ENCODE results near the gene SRPRA.
A peak's percentile ranks its signal among the peaks of the same experiment; 100 is the strongest.
"Not testable (repeated sequence)": the region's sequence is repeated elsewhere in the genome, so short reads cannot be mapped to it uniquely, and the experiment has no call there.

Gene SRPRA

GRCh38 chr11:126284829-126285228, 16.1 kb upstream of the SRPRA start:
- peak; percentile 65 to 71 (median 66) for DNase-seq (ENCODE audit: low read depth in 3 of 3, low spot score in 1 of 3)

- peak in 2 of 3 donors; percentile 21 to 35 for DNase-seq (ENCODE audit: low read depth in 3 of 3, low spot score in 1 of 3)
These were observed 14.3 kb upstream of the SRPRA start, which contains the start of gene TIRAP for GRCh38 chr11:126282736-126283591. Gene TIRAP, plus strand, starts transcription at chr11:126283093. Its CDS starts 7,802 bp downstream, at chr11:126290895.

- DNase-seq (ENCODE audit: low read depth in 3 of 3, low spot score in 1 of 3): no peak
These were observed 13.7 kb upstream of the SRPRA start for GRCh38 chr11:126282361-126282735.

- DNase-seq (ENCODE audit: low read depth in 3 of 3, low spot score in 1 of 3): no peak
These were observed 13.0 kb upstream of the SRPRA start for GRCh38 chr11:126281666-126282175.

GRCh38 chr11:126281245-126281644, 12.6 kb upstream of the SRPRA start:
- DNase-seq (ENCODE audit: low read depth in 3 of 3, low spot score in 1 of 3): no peak

GRCh38 chr11:126280595-126280994, 11.9 kb upstream of the SRPRA start:
- DNase-seq (ENCODE audit: low read depth in 3 of 3, low spot score in 1 of 3): no peak

- DNase-seq (ENCODE audit: low read depth in 3 of 3, low spot score in 1 of 3): no peak
These were observed 10.5 kb upstream of the SRPRA start for GRCh38 chr11:126279191-126279590.

- no peak for DNase-seq (ENCODE audit: low read depth in 3 of 3, low spot score in 1 of 3)
These were observed 9.1 kb upstream of the SRPRA start for GRCh38 chr11:126277780-126278179.

- no peak for DNase-seq (ENCODE audit: low read depth in 3 of 3, low spot score in 1 of 3)
These were observed 8.6 kb upstream of the SRPRA start for GRCh38 chr11:126277322-126277721.

- DNase-seq (ENCODE audit: low read depth in 3 of 3, low spot score in 1 of 3): no peak
These were observed 361 bp downstream of the SRPRA start for GRCh38 chr11:126268361-126268707.

GRCh38 chr11:126267650-126268049, 1.0 kb downstream of the SRPRA start:
- no peak for DNase-seq (ENCODE audit: low read depth in 3 of 3, low spot score in 1 of 3)

GRCh38 chr11:126265811-126266210, 2.9 kb downstream of the SRPRA start:
- no peak for DNase-seq (ENCODE audit: low read depth in 3 of 3, low spot score in 1 of 3)

GRCh38 chr11:126263489-126263888, 5.2 kb downstream of the SRPRA start:
- DNase-seq (ENCODE audit: low read depth in 3 of 3, low spot score in 1 of 3): no peak

GRCh38 chr11:126262216-126262615, 6.5 kb downstream of the SRPRA start:
- DNase-seq (ENCODE audit: low read depth in 3 of 3, low spot score in 1 of 3): no peak

GRCh38 chr11:126257764-126258163, 10.9 kb downstream of the SRPRA start:
- no peak for DNase-seq (ENCODE audit: low read depth in 3 of 3, low spot score in 1 of 3)

- no peak for DNase-seq (ENCODE audit: low read depth in 3 of 3, low spot score in 1 of 3)
These were observed 11.6 kb downstream of the SRPRA start for GRCh38 chr11:126257144-126257543.

GRCh38 chr11:126256216-126256615, 12.5 kb downstream of the SRPRA start:
- DNase-seq (ENCODE audit: low read depth in 3 of 3, low spot score in 1 of 3): no peak

GRCh38 chr11:126255507-126255906, 13.2 kb downstream of the SRPRA start:
- not testable (repeated sequence) for DNase-seq (ENCODE audit: low read depth in 3 of 3, low spot score in 1 of 3)

- DNase-seq (ENCODE audit: low read depth in 3 of 3, low spot score in 1 of 3): no peak
These were observed 13.9 kb downstream of the SRPRA start for GRCh38 chr11:126254819-126255218.

GRCh38 chr11:126253265-126253664, 15.4 kb downstream of the SRPRA start:
- DNase-seq (ENCODE audit: low read depth in 3 of 3, low spot score in 1 of 3): no peak

- DNase-seq (ENCODE audit: low read depth in 3 of 3, low spot score in 1 of 3): no peak
These were observed 22.1 kb downstream of the SRPRA start for GRCh38 chr11:126246636-126247035.

GRCh38 chr11:126233391-126233790, 35.3 kb downstream of the SRPRA start:
- no peak for DNase-seq (ENCODE audit: low read depth in 3 of 3, low spot score in 1 of 3)

GRCh38 chr11:126232683-126233082, 36.0 kb downstream of the SRPRA start:
- no peak for DNase-seq (ENCODE audit: low read depth in 3 of 3, low spot score in 1 of 3)

All from stimulated activated CD4-positive, alpha-beta T cell treated with anti-CD3 and anti-CD28 coated beads, TNF-alpha, amount 100 ng/mL, for 1 hour (primary cell).